Breast epithelium (tissue), 4 donors: ENCODE measurements around the gene NXPH4. TPM values are rescaled to one million over a fixed set of nuclear protein-coding genes. Genes with fewer than 3 reads are reported as not detected.

Source experiments
- DNase-seq, 2 donors: peaks; one replicate each; pipeline ENCODE4 v3.0.0-alpha.2; 2019; ENCODE audit warnings: low spot score in 2 of 2
- H3K27ac ChIP-seq, 2 donors: fragments of 200-600 bp; sonication (generic) in 1 of 2; one replicate each; pipeline ENCODE4 v1.5.1; 2016 to 2019; ENCODE audit warnings: mild to moderate bottlenecking in 1 of 2
- H3K27me3 ChIP-seq, 2 donors: fragments of 200-600 bp; sonication (generic) in 1 of 2; one replicate each; pipeline versions ENCODE4 v1.5.1 to v1.6.0; 2017 to 2019; ENCODE audit warnings: control low read depth in 1 of 2, mild to moderate bottlenecking in 1 of 2
- H3K36me3 ChIP-seq: fragments of 200-600 bp; one replicate; pipeline ENCODE4 v1.5.1; 2019
- H3K4me1 ChIP-seq, 2 donors: fragments of 200-600 bp; sonication (generic); one replicate each; pipeline ENCODE4 v1.5.1; 2016 to 2019; ENCODE audit warnings: control low read depth in 1 of 2
- H3K4me3 ChIP-seq, 3 donors: fragments of 200-600 bp; sonication (generic); 1 replicate in 2 of 3; 2 replicates in 1 of 3; pipeline ENCODE4 v1.5.1; 2016 to 2019; ENCODE audit warnings: mild to moderate bottlenecking in 3 of 3, moderate library complexity in 2 of 3
- H3K9me3 ChIP-seq, 2 donors: fragments of 200-600 bp; sonication (generic) in 1 of 2; one replicate each; pipeline ENCODE4 v1.5.1; 2016 to 2019; ENCODE audit warnings: control low read depth in 1 of 2
- CTCF ChIP-seq, 3 donors: fragments of 450-650 bp; IDR thresholded peaks; one replicate each; pipeline ENCODE4 v1.5.1; 2016 to 2017; ENCODE audit warnings: antibody characterized with exemption in 3 of 3, mild to moderate bottlenecking in 3 of 3, moderate library complexity in 3 of 3
- POLR2A ChIP-seq: fragments of 450-650 bp; IDR thresholded peaks from one replicate; pipeline ENCODE4 v1.6.1; 2016; ENCODE audit warnings: antibody characterized with exemption, mild to moderate bottlenecking, moderate library complexity
- POLR2AphosphoS5 ChIP-seq, 3 donors: sonication (generic); formaldehyde crosslinking; IDR thresholded peaks; one replicate each; pipeline ENCODE4 v1.6.1; 2017; ENCODE audit warnings: antibody characterized with exemption in 3 of 3
- intact Hi-C: fragments of 100-400 bp; cut with DNase I; formaldehyde crosslinking; loops from one replicate; pipeline ENCODE4 v1.15.1; 2023; ENCODE audit warnings: low total_unique reads
- total RNA-seq, 3 donors: library from RNA; depleted of rRNA; stranded (reverse); fragments of >200 nt; gene quantifications; one replicate each; pipeline ENCODE4 v1.1.0, GENCODE V29; 2016

Gene NXPH4
- total RNA-seq, 3 donors from 2014 or later, result 0.33 TPM; not detected in 2

- Histone ChIP-seq H3K4me3 (no peak overlapping the region), H3K27me3 (no peaks in the 10 kb centered on the region), H3K36me3 (no peaks in the 10 kb centered on the region), H3K4me1 (no peaks in the 10 kb centered on the region), H3K27ac (no peak overlapping the region), H3K9me3 (no peaks in the 10 kb centered on the region)
- no peak for DNase-seq
- TF ChIP-seq POLR2A (no peak), CTCF (IDR thresholded peaks at IDR 0.05) (no peak), POLR2AphosphoS5 (IDR thresholded peaks at IDR 0.05) (no peak)
- intact Hi-C loops, result loop anchor here (10.0 kb wide), 1 partner anchor 1106 kb away; no protein-coding TSS in a partner anchor
These were observed 32.5 kb downstream of the NXPH4 start for GRCh38 chr12:57248934-57249742.

- no peaks in the 10 kb centered on the region for H3K36me3 ChIP-seq
- intact Hi-C loops, result no loop called here
- H3K27ac ChIP-seq, result no peak overlapping the region
- H3K4me3 ChIP-seq, result no peak overlapping the region
- H3K9me3 ChIP-seq, result no peaks in the 10 kb centered on the region
- TF ChIP-seq CTCF (IDR thresholded peaks at IDR 0.05), result no peak
- TF ChIP-seq POLR2A, result no peak
- TF ChIP-seq POLR2AphosphoS5 (IDR thresholded peaks at IDR 0.05), result no peak
- no peak for DNase-seq
- no peaks in the 10 kb centered on the region for H3K4me1 ChIP-seq
- H3K27me3 ChIP-seq, result no peaks in the 10 kb centered on the region
These were observed 33.9 kb downstream of the NXPH4 start for GRCh38 chr12:57250541-57250940.

- intact Hi-C loops, result no loop called here
- no peaks in the 10 kb centered on the region for H3K4me1 ChIP-seq
- no peaks in the 10 kb centered on the region for H3K9me3 ChIP-seq
- TF ChIP-seq POLR2AphosphoS5 (IDR thresholded peaks at IDR 0.05), result no peak
- DNase-seq, result no peak
- H3K36me3 ChIP-seq, result no peaks in the 10 kb centered on the region
- no peak within 1 kb of the TSS for H3K4me3 ChIP-seq
- no peaks in the 10 kb centered on the region for H3K27me3 ChIP-seq
- no peak within 1 kb of the TSS for H3K27ac ChIP-seq
These were observed 34.4 kb downstream of the NXPH4 start, which contains the start of gene STAC3 for GRCh38 chr12:57250956-57251355. TSS of gene STAC3 (minus strand) at chr12:57251187. CDS start at chr12:57249636, 1,551 bp downstream.

GRCh38 chr12:57254506-57255280 lies 38.1 kb downstream of the NXPH4 start:
- H3K9me3 ChIP-seq, result no peaks in the 10 kb centered on the region
- no peak for TF ChIP-seq CTCF (IDR thresholded peaks at IDR 0.05)
- no peak for TF ChIP-seq POLR2AphosphoS5 (IDR thresholded peaks at IDR 0.05)
- no peak for TF ChIP-seq POLR2A
- H3K4me1 ChIP-seq, result no peaks in the 10 kb centered on the region
- no peaks in the 10 kb centered on the region for H3K27me3 ChIP-seq
- H3K4me3 ChIP-seq, result no peak overlapping the region
- no peak overlapping the region for H3K27ac ChIP-seq
- intact Hi-C loops, result no loop called here
- no peaks in the 10 kb centered on the region for H3K36me3 ChIP-seq
- no peak for DNase-seq

- intact Hi-C loops, result no loop called here
- Histone ChIP-seq H3K4me1 (no peaks in the 10 kb centered on the region), H3K27me3 (no peaks in the 10 kb centered on the region), H3K9me3 (no peaks in the 10 kb centered on the region), H3K36me3 (no peaks in the 10 kb centered on the region), H3K27ac (no peak overlapping the region), H3K4me3 (no peak overlapping the region)
- DNase-seq, result no peak
- TF ChIP-seq CTCF (IDR thresholded peaks at IDR 0.05), result no peak
These were observed 39.3 kb downstream of the NXPH4 start for GRCh38 chr12:57255916-57256315.
